Measurements from ENCODE around the gene PIK3R5.
A peak's percentile ranks its signal among the peaks of the same experiment; 100 is the strongest.

Gene PIK3R5

DNA sequence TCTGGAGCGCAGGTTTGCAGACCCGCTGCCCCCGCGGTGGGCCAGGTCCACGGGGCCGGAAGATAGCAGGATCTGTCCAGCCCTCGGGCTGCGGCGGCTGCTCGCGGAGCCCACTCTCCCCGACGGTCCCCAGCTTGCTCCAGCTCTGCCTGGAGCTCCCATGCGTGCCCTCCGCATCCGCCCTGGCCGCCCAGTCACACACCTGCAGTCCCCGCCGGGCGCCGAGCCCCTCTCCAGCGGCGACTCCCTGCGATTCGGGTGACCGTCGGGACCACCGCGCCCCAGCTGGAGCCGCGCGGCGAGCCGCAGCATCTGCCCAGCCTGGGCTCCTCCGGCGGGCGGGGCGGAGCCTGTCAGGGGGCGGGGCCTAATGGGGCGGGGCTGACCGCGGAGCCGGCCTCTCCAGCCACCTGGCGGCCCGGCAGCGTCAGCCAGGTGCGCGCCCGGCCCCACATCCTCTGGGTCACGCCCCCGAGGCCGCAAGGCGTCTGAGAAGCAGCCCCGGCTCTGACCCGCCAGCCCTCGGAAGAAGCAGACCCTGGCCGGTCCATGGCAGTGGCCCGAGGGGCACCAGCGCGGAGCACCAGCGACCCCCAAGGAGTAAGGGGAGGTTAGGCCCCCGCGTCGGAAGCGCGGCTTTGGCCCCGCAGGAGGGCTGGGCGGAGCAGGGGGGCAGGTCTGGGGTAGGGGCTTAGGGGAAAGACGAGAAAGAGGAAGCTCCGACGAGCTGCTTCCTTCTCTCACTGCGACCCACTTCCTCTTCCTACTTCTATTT is at the start of gene PIK3R5:
Gene PIK3R5, minus strand, starts transcription at position 314 of the 775 bp plus-strand sequence. CDS start 54,213 bp downstream, outside the sequence.
- H3K4me3 ChIP-seq (ENCODE audit: low read depth, low read length) = peak within 1 kb of the TSS; percentile 57
- DNase-seq (ENCODE audit: low read depth) = peak; percentile 93
- TF ChIP-seq CTCF (IDR thresholded peaks at IDR 0.05; ENCODE audit: insufficient read depth, low read depth, low read length, missing control alignments) = no peak

DNA sequence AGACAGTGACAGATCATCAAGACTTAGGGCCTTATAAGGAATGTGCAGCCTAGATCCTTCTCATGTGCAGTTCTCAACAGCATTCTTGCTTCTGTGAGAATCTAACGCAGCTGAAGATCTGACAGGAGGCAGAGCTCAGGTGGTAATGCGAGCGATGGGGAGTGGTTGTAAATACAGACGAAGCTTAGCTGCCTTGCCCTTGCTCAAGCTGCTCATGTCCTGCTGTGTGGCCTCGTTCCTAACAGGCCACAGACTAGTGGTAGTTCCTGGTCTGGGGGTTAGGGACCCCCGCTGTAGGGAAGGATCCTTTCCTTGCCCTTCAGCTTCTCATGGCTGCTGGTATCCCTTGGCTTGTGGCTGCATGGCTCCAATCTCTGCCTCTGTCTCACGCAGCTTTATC is 45.5 kb upstream of the PIK3R5 start:
- H3K4me3 ChIP-seq (ENCODE audit: low read depth, low read length) = no peak overlapping the region
- no peak for TF ChIP-seq CTCF (IDR thresholded peaks at IDR 0.05; ENCODE audit: insufficient read depth, low read depth, low read length, missing control alignments)
- no peak for DNase-seq (ENCODE audit: low read depth)

DNA sequence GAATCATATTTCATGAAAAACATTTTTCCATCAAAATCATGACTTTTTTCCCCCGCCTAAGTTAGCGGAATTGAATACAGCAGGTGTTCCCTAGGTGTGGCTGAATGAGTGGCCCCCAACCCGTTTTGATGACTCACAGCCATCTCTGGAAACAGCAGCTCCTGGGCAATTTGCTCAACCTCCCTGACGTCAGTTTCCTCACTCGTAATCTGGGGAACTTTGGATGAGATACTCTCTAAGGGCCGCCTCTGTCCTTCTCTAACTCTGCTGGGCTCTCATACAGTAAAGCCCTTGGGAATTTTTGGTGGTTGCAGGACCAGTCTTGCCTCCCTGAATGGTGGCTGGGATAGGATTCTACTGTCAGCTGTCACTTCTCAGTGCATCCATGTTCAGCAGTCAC is 44.2 kb upstream of the PIK3R5 start:
- no peak overlapping the region for H3K4me3 ChIP-seq (ENCODE audit: low read depth, low read length)
- no peak for DNase-seq (ENCODE audit: low read depth)
- no peak for TF ChIP-seq CTCF (IDR thresholded peaks at IDR 0.05; ENCODE audit: insufficient read depth, low read depth, low read length, missing control alignments)

- H3K4me3 ChIP-seq (ENCODE audit: low read depth, low read length) = no peak overlapping the region
- no peak for DNase-seq (ENCODE audit: low read depth)
These were observed 43.6 kb upstream of the PIK3R5 start for GRCh38 chr17:9009096-9009495.

DNA sequence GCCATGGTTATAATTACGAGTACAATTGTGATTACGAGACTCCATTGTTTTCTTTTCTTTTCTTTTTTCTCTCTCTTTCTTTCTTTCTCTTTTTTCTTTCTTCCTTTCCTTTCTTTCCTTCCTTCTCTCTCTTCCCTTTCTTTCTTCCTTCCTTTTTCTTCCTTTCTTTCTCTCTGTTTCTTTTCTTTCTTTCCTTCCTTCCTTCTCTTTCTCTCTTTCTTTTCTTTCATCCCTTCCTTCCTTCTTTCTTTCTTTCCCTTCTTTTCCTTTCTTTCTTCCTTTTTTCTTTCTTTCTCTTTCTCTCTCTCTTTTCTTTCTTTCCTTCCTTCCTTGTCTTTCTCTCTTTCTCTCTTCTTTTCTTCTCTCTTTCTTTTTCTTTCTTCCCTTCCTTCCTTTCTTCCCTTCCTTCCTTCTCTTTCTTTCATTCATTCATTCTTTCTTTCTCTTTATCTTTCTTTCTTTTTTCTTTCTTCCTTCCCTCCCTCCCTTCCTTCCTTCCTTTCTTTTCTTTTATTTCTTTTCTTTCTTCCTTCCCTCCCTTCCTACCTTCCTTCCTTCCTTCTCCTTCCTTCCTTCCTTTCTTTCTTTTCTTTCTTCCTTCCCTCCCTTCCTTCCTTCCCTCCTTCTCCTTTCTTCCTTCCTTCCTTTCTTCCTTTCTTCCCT is 41.7 kb upstream of the PIK3R5 start:
- no peak for TF ChIP-seq CTCF (IDR thresholded peaks at IDR 0.05; ENCODE audit: insufficient read depth, low read depth, low read length, missing control alignments)
- H3K4me3 ChIP-seq (ENCODE audit: low read depth, low read length) = no peak overlapping the region
- DNase-seq (ENCODE audit: low read depth) = no peak

More at GRCh38 chr17:9009096-9009495, 43.6 kb upstream of the PIK3R5 start:
- no peak for TF ChIP-seq CTCF (IDR thresholded peaks at IDR 0.05; ENCODE audit: insufficient read depth, low read depth, low read length, missing control alignments)

- no peak for TF ChIP-seq CTCF (IDR thresholded peaks at IDR 0.05; ENCODE audit: insufficient read depth, low read depth, low read length, missing control alignments)
- no peak overlapping the region for H3K4me3 ChIP-seq (ENCODE audit: low read depth, low read length)
- no peak for DNase-seq (ENCODE audit: low read depth)
These were observed 40.8 kb upstream of the PIK3R5 start for GRCh38 chr17:9006175-9006767.
